Mesothelial cell of epicardium (in vitro differentiated cells): Measurements from ENCODE around the gene SH3BGRL3. TPM values are rescaled to one million over a fixed set of nuclear protein-coding genes. Genes with fewer than 3 reads are reported as not detected.

ENCODE experiments used
- DNase-seq, 2 experiments: peaks; one replicate each; pipeline ENCODE4 v3.0.0; 2021; ENCODE audit warnings: low spot score in 2 of 2; ENCODE audit not compliant: unreplicated experiment in 2 of 2
- H3K27ac Mint-ChIP-seq: 2 replicates; pipeline ENCODE4 v1.8.0; 2021; ENCODE audit warnings: mixed read lengths
- H3K27me3 Mint-ChIP-seq: 2 replicates; pipeline ENCODE4 v1.8.0; 2021; ENCODE audit warnings: low read depth, mixed read lengths
- H3K36me3 Mint-ChIP-seq: 2 replicates; pipeline ENCODE4 v1.8.0; 2021; ENCODE audit warnings: mixed read lengths
- H3K4me1 Mint-ChIP-seq: 2 replicates; pipeline ENCODE4 v1.8.0; 2021; ENCODE audit warnings: mixed read lengths
- H3K4me3 Mint-ChIP-seq: 2 replicates; pipeline ENCODE4 v1.8.0; 2021; ENCODE audit warnings: mild to moderate bottlenecking, moderate library complexity, mixed read lengths
- H3K9me3 Mint-ChIP-seq: 2 replicates; pipeline ENCODE4 v1.8.0; 2021; ENCODE audit warnings: mixed read lengths
- total RNA-seq: library from RNA; stranded (reverse); gene quantifications from 3 replicates; pipeline ENCODE4 v1.2.1, GENCODE V29; 2021
- TF ChIP-seq, protein P1 (sequence below): fragments of 200-600 bp; sonication (generic); IDR thresholded peaks from one replicate; pipeline ENCODE4 v1.5.0; 2021; ENCODE audit warnings: antibody characterized with exemption; ENCODE audit not compliant: unreplicated experiment

SH3BGRL3 gene
- total RNA-seq, 1 donor from 2014 or later, result 35.6 TPM

DNA sequence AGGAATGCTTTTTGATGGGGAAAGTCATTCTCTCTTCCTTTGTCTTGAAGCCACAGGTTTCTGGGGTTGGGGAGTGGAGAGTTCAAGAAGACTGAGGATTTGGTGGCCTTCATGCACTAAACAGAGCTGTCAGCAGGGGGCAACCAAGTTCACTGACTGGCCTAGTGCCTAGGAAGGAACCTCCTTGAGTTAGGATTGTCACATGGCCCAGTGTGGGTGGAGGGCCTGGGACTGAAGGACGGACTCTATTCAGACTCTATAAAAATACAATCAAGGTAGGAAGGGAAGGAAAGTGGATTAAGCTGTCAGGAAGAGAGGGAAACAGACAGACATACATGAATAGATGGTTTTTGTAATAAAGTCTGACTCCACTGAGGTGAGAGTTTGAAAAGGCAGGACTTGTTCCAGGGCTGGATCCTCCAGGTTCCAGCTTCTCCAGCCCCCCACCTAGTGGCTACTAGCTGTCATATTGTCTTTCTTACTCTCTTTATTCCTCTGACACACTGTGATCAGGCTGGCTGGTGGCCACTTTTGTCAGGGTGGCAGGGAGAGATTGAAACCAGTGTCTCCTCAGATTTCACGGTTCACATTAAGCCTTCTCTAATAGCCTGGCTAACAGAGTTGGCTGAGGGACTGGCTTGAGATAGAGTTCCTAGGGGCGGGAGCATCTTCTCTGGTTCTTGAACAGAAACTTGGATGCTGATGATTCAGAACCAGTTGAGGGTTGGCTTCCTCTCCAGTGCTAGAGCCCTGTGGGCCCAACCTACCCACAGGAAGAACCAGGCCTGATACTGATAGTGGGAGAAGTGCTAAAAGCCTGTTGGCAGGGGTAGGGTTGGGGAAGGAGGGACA is 4.1 kb upstream of the SH3BGRL3 start:
- TF ChIP-seq, protein P1, sequence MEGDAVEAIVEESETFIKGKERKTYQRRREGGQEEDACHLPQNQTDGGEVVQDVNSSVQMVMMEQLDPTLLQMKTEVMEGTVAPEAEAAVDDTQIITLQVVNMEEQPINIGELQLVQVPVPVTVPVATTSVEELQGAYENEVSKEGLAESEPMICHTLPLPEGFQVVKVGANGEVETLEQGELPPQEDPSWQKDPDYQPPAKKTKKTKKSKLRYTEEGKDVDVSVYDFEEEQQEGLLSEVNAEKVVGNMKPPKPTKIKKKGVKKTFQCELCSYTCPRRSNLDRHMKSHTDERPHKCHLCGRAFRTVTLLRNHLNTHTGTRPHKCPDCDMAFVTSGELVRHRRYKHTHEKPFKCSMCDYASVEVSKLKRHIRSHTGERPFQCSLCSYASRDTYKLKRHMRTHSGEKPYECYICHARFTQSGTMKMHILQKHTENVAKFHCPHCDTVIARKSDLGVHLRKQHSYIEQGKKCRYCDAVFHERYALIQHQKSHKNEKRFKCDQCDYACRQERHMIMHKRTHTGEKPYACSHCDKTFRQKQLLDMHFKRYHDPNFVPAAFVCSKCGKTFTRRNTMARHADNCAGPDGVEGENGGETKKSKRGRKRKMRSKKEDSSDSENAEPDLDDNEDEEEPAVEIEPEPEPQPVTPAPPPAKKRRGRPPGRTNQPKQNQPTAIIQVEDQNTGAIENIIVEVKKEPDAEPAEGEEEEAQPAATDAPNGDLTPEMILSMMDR, result peak; percentile 74
- Mint-ChIP-seq H3K4me3 (no peak overlapping the region), H3K4me1 (peaks cover 20% of the 10 kb centered on the region), H3K27me3 (no peaks in the 10 kb centered on the region), H3K9me3 (no peaks in the 10 kb centered on the region), H3K27ac (peak overlapping the region; percentile 79), H3K36me3 (peaks cover 23% of the 10 kb centered on the region)
- DNase-seq, result peak in 1 of 2 experiments; percentile 74

DNA sequence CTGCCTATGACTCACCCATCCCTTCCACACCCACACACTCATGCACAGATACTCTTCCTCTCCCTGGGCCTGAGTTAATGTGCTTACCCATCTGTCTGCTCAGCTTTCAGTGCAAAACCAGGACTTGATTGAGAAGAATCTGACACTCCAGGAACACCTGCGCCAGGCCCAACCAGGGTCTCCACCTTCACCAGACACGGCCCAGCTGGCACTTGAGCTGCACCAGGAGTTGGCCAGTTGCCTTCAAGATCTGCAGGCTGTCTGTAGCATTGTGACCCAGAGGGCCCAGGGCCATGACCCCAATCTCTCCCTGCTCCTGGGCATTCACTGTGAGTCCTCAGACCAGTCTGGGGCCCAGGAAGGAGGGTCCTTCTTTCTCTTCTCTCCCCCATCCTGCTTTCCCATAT is 3.5 kb upstream of the SH3BGRL3 start:
- Mint-ChIP-seq H3K36me3 (peaks cover 20% of the 10 kb centered on the region), H3K27me3 (no peaks in the 10 kb centered on the region), H3K4me3 (no peak overlapping the region), H3K9me3 (no peaks in the 10 kb centered on the region), H3K27ac (no peak overlapping the region), H3K4me1 (peaks cover 26% of the 10 kb centered on the region)
- DNase-seq, result no peak
- TF ChIP-seq, protein P1, result no peak

DNA sequence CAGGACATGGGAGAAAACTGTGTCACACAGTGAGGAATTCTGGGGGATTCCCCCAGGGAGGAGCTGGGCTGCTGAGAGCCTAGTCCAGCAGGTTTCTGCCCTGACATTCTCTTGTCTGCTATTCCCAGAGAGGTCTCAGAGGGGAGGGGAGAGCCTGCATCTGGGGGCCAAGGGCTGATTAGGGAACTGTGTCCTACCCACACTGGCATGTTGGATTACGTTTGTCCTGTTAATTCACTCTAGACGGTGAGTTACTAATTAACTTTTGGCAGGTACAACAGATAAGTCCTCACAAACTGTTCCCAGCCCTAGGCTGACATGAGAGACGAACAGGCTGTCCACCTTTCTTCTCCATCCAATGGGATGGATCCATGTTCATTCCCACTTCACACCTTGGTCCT is 2.6 kb upstream of the SH3BGRL3 start:
- Mint-ChIP-seq H3K4me3 (no peak overlapping the region), H3K9me3 (no peaks in the 10 kb centered on the region), H3K27me3 (no peaks in the 10 kb centered on the region), H3K27ac (no peak overlapping the region), H3K36me3 (peaks cover 15% of the 10 kb centered on the region), H3K4me1 (peaks cover 29% of the 10 kb centered on the region)
- TF ChIP-seq, protein P1, result no peak
- DNase-seq, result no peak

DNA sequence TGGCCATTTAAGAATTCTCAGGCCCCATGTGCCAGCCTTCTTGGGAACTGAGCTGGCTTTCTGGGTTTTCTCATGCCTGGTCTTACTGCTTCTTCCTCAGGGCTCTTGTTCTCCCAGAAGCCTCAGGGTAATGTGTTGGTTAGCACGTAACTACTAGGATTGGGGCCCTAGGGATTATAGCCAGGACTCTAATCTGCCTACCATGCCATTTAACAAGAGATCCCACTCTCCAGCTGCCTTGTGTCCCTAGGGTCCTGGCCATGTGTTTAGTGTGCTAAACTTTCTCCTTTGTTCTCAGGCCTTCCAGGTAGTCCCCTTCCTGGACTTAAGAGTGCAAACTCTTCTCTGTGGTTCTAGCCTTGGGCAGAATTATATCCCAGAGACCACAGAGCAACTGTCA is 2.2 kb upstream of the SH3BGRL3 start:
- no peak overlapping the region for H3K4me3 Mint-ChIP-seq
- no peaks in the 10 kb centered on the region for H3K27me3 Mint-ChIP-seq
- H3K36me3 Mint-ChIP-seq, result peaks cover 13% of the 10 kb centered on the region
- H3K27ac Mint-ChIP-seq, result no peak overlapping the region
- H3K9me3 Mint-ChIP-seq, result no peaks in the 10 kb centered on the region
- TF ChIP-seq, protein P1, result no peak
- peaks cover 29% of the 10 kb centered on the region for H3K4me1 Mint-ChIP-seq
- no peak for DNase-seq

DNA sequence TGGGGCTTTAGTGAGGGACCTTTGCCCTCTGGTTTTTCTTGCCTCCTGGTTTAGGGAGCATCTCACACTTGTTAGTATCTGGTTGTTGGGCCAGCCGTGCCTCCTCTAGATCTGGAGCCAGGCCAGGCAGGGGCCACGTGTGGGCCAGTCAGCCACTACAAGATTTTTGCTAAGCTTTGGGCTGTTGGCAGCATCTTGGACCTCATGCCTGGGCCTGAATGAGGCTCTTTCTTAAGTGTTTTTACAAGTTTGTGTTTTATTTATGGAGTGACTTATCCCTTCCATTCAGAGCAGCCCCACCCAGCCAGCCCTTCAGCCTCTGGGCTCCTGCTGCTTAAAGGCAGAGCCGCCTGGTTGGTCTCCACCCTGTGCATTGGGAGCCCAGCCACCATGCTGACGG is 1.6 kb upstream of the SH3BGRL3 start:
- TF ChIP-seq, protein P1, result no peak
- peaks cover 10% of the 10 kb centered on the region for H3K36me3 Mint-ChIP-seq
- peaks cover 29% of the 10 kb centered on the region for H3K4me1 Mint-ChIP-seq
- no peak overlapping the region for H3K27ac Mint-ChIP-seq
- H3K27me3 Mint-ChIP-seq, result no peaks in the 10 kb centered on the region
- DNase-seq, result no peak
- H3K4me3 Mint-ChIP-seq, result no peak overlapping the region
- no peaks in the 10 kb centered on the region for H3K9me3 Mint-ChIP-seq
